Activated naive CD4-positive, alpha-beta T cell treated with anti-CD3 and anti-CD28 coated beads for 36 hours (primary cell): ENCODE results near the gene SDCBP2. TPM values are rescaled to one million over a fixed set of nuclear protein-coding genes. Genes with fewer than 3 reads are reported as not detected.
A peak's percentile ranks its signal among the peaks of the same experiment; 100 is the strongest.

Experiments
- CTCF ChIA-PET: fragments of 350-600 bp; sonication (Branson Sonifier 250); formaldehyde crosslinking; loops from one replicate; lab custom pipeline; 2021; ENCODE audit warnings: antibody characterized with exemption; lab: Charles Lee
- DNase-seq: peaks from one replicate; pipeline ENCODE4 v3.0.0-alpha.2; 2020
- H3K27ac Mint-ChIP-seq: one replicate; pipeline ENCODE4 v1.8.0; 2021; ENCODE audit warnings: mild to moderate bottlenecking, mixed read lengths
- H3K27me3 Mint-ChIP-seq: one replicate; pipeline ENCODE4 v1.8.0; 2021; ENCODE audit warnings: low read depth, mixed read lengths
- H3K36me3 Mint-ChIP-seq: one replicate; pipeline ENCODE4 v1.8.0; 2021; ENCODE audit warnings: low read depth, mixed read lengths
- H3K4me1 Mint-ChIP-seq: one replicate; pipeline ENCODE4 v1.8.0; 2021; ENCODE audit warnings: low read depth, mixed read lengths
- H3K4me3 Mint-ChIP-seq: one replicate; pipeline ENCODE4 v1.8.0; 2021; ENCODE audit warnings: mild to moderate bottlenecking, moderate library complexity, mixed read lengths
- H3K9me3 Mint-ChIP-seq: one replicate; pipeline ENCODE4 v1.8.0; 2021; ENCODE audit warnings: mixed read lengths
- intact Hi-C: fragments of 100-400 bp; cut with micrococcal nuclease; formaldehyde crosslinking; loops from one replicate; pipeline ENCODE4 v1.15.1; 2023
- total RNA-seq, 2 experiments: library from RNA; stranded (reverse); gene quantifications; one replicate each; pipeline ENCODE4 v1.2.3, GENCODE V29; 2021

The SDCBP2 gene
- total RNA-seq, 2 experiments from 2014 or later: 5.5 to 5.8 TPM

- Mint-ChIP-seq H3K27ac (no peak overlapping the region), H3K9me3 (no peaks in the 10 kb centered on the region), H3K27me3 (no peaks in the 10 kb centered on the region), H3K36me3 (peaks cover 3% of the 10 kb centered on the region), H3K4me3 (no peak overlapping the region), H3K4me1 (peaks cover 24% of the 10 kb centered on the region)
- intact Hi-C loops: no loop called here
- CTCF ChIA-PET: interaction anchor here (0.7 to 4.2 kb wide), 2 partner anchors 10 to 26 kb away, joined by 4 to 17 read pairs; no protein-coding TSS in a partner anchor
- no peak for DNase-seq
These were observed 30.8 kb downstream of the SDCBP2 start for GRCh38 chr20:1298166-1298565.

DNA sequence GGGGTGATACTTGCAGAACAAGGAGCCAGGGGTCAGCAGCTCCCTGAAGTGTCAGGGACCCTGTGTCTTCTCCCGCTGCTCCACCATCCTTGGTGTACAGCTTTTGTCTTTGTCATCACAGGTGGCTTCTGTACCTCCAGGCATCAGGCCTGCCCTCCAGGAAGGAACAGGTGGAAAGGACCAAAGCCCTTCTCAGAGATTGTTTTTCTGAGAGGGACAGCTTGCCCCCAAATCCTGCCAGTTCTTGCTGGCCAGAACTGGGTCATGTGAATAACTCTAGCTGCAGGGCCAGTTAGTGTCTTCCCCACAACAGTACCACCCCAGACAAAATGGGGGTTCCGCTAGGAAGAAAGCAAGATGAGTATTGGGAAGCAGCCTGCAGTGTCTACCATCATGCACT, 31.5 kb downstream of the SDCBP2 start:
- no peak for DNase-seq
- CTCF ChIA-PET: interaction anchor here (4.2 kb wide), 1 partner anchor 9 kb away, joined by 17 read pairs; no protein-coding TSS in a partner anchor
- H3K9me3 Mint-ChIP-seq: no peaks in the 10 kb centered on the region
- no peaks in the 10 kb centered on the region for H3K27me3 Mint-ChIP-seq
- no peak overlapping the region for H3K27ac Mint-ChIP-seq
- H3K36me3 Mint-ChIP-seq: peaks cover 3% of the 10 kb centered on the region
- H3K4me1 Mint-ChIP-seq: peaks cover 31% of the 10 kb centered on the region
- H3K4me3 Mint-ChIP-seq: no peak overlapping the region
- intact Hi-C loops: no loop called here

DNA sequence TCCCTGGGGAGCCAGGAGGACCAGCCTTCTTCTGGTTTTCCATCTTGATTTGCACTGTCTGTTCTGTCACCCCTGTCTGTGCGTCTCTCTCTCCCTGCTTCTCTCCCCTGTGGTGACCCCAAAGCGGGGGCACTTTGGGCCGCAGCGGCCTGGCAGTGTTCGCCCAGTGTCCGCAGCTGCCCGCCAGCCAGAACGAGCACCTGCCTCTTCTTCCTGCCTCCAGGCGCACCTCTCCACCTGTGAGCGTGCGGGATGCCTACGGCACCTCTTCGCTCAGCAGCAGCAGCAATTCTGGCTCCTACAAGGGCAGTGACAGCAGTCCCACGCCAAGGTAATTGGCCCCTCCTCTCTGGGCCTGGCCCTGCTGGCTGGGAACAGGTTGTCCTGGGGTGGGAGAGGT, 32.0 kb downstream of the SDCBP2 start:
- CTCF ChIA-PET: no interaction called here
- Mint-ChIP-seq H3K4me1 (peaks cover 35% of the 10 kb centered on the region), H3K36me3 (peaks cover 3% of the 10 kb centered on the region), H3K27me3 (no peaks in the 10 kb centered on the region), H3K27ac (no peak overlapping the region), H3K4me3 (no peak overlapping the region), H3K9me3 (no peaks in the 10 kb centered on the region)
- intact Hi-C loops: no loop called here
- DNase-seq: no peak

GRCh38 chr20:1296117-1296610, 32.8 kb downstream of the SDCBP2 start:
- CTCF ChIA-PET: no interaction called here
- Mint-ChIP-seq H3K27me3 (no peaks in the 10 kb centered on the region), H3K9me3 (no peaks in the 10 kb centered on the region), H3K36me3 (peaks cover 3% of the 10 kb centered on the region), H3K4me1 (peaks cover 40% of the 10 kb centered on the region), H3K27ac (no peak overlapping the region), H3K4me3 (no peak overlapping the region)
- DNase-seq: no peak
- intact Hi-C loops: no loop called here

- no peaks in the 10 kb centered on the region for H3K27me3 Mint-ChIP-seq
- peaks cover 3% of the 10 kb centered on the region for H3K36me3 Mint-ChIP-seq
- no peak overlapping the region for H3K27ac Mint-ChIP-seq
- H3K9me3 Mint-ChIP-seq: no peaks in the 10 kb centered on the region
- H3K4me3 Mint-ChIP-seq: no peak overlapping the region
- CTCF ChIA-PET: no interaction called here
- intact Hi-C loops: no loop called here
- H3K4me1 Mint-ChIP-seq: peaks cover 40% of the 10 kb centered on the region
- DNase-seq: no peak
These were observed 33.5 kb downstream of the SDCBP2 start for GRCh38 chr20:1295276-1295930.

GRCh38 chr20:1294497-1294896, 34.4 kb downstream of the SDCBP2 start:
- H3K9me3 Mint-ChIP-seq: no peaks in the 10 kb centered on the region
- no peak for DNase-seq
- no peak overlapping the region for H3K27ac Mint-ChIP-seq
- CTCF ChIA-PET: no interaction called here
- no peak overlapping the region for H3K4me3 Mint-ChIP-seq
- peaks cover 33% of the 10 kb centered on the region for H3K4me1 Mint-ChIP-seq
- H3K36me3 Mint-ChIP-seq: peaks cover 3% of the 10 kb centered on the region
- intact Hi-C loops: no loop called here
- H3K27me3 Mint-ChIP-seq: no peaks in the 10 kb centered on the region

- Mint-ChIP-seq H3K9me3 (no peaks in the 10 kb centered on the region), H3K27ac (peak overlapping the region; percentile 27), H3K4me1 (peaks cover 33% of the 10 kb centered on the region), H3K4me3 (no peak overlapping the region), H3K36me3 (peaks cover 3% of the 10 kb centered on the region), H3K27me3 (no peaks in the 10 kb centered on the region)
- DNase-seq: no peak
- CTCF ChIA-PET: interaction anchor here (0.6 to 1.0 kb wide), 2 partner anchors 14 to 93 kb away, joined by 3 to 4 read pairs; no protein-coding TSS in a partner anchor
- intact Hi-C loops: no loop called here
These were observed 35.1 kb downstream of the SDCBP2 start for GRCh38 chr20:1293641-1294379.

- Mint-ChIP-seq H3K27me3 (no peaks in the 10 kb centered on the region), H3K9me3 (no peaks in the 10 kb centered on the region), H3K4me1 (peaks cover 41% of the 10 kb centered on the region), H3K36me3 (peaks cover 3% of the 10 kb centered on the region), H3K27ac (no peak overlapping the region), H3K4me3 (no peak overlapping the region)
- no peak for DNase-seq
- intact Hi-C loops: no loop called here
- CTCF ChIA-PET: interaction anchor here (1.0 to 1.1 kb wide), 2 partner anchors 12 to 173 kb away, joined by 3 read pairs; no protein-coding TSS in a partner anchor
These were observed 36.3 kb downstream of the SDCBP2 start for GRCh38 chr20:1292620-1293019.

DNA sequence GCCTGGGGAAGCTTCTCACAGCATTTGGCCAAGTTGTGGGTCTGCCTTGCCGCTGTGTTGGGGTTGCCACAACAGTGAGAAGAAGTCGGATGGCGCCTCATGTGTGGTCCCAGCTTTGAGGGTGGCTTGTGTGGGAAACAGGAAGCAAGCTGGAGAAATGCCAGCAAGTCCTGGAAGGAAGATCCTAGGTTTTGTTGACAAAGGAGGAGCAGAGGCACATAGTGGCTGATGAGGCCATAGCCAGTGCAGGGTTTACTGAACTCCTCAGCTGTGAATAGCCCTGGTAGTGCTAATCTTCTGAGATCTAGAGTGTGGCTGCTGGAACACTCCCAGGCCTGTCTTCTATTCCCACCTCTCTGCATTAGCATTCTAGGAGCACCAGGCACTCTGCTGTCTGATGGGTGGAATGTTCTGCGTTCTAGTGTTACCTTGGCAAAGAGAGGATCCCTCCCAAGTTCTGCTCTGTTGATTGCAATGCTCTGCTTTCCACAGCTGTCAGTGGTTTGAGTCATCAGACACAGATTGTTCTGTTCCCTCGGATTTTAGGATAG, 37.7 kb downstream of the SDCBP2 start:
- H3K27me3 Mint-ChIP-seq: no peaks in the 10 kb centered on the region
- no peak overlapping the region for H3K4me3 Mint-ChIP-seq
- H3K27ac Mint-ChIP-seq: no peak overlapping the region
- no peaks in the 10 kb centered on the region for H3K36me3 Mint-ChIP-seq
- H3K4me1 Mint-ChIP-seq: peaks cover 54% of the 10 kb centered on the region
- no peak for DNase-seq
- intact Hi-C loops: loop anchor here (2.0 kb wide), 1 partner anchor 24 kb away; the partner anchor contains the start of gene SNPH
- CTCF ChIA-PET: interaction anchor here (0.8 to 1.4 kb wide), 2 partner anchors 10 kb away, joined by 3 to 5 read pairs; no protein-coding TSS in a partner anchor
- no peaks in the 10 kb centered on the region for H3K9me3 Mint-ChIP-seq

GRCh38 chr20:1287787-1288569, 41.0 kb downstream of the SDCBP2 start:
- Mint-ChIP-seq H3K27ac (peak overlapping the region; percentile 35), H3K9me3 (no peaks in the 10 kb centered on the region), H3K4me3 (no peak overlapping the region), H3K27me3 (no peaks in the 10 kb centered on the region), H3K36me3 (no peaks in the 10 kb centered on the region), H3K4me1 (peaks cover 79% of the 10 kb centered on the region)
- no peak for DNase-seq
- intact Hi-C loops: loop anchor here (1.0 to 2.0 kb wide), 2 partner anchors 11 to 61 kb away; partner anchors contain the start of gene RAD21L1
- CTCF ChIA-PET: interaction anchor here (1.0 to 3.5 kb wide), 3 partner anchors 11 to 52 kb away, joined by 3 to 17 read pairs (median 3); no protein-coding TSS in a partner anchor

GRCh38 chr20:1287306-1287705, 41.6 kb downstream of the SDCBP2 start:
- Mint-ChIP-seq H3K4me1 (peaks cover 77% of the 10 kb centered on the region), H3K9me3 (no peaks in the 10 kb centered on the region), H3K27me3 (no peaks in the 10 kb centered on the region), H3K36me3 (no peaks in the 10 kb centered on the region), H3K27ac (peak overlapping the region; percentile 64), H3K4me3 (peak overlapping the region; percentile 58)
- peak; percentile 40 for DNase-seq
- intact Hi-C loops: loop anchor here (1.0 to 2.0 kb wide), 2 partner anchors 10 to 61 kb away; partner anchors contain the start of gene RAD21L1
- CTCF ChIA-PET: interaction anchor here (0.6 to 3.5 kb wide), 4 partner anchors 12 to 924 kb away, joined by 3 to 17 read pairs (median 4); no protein-coding TSS in a partner anchor
